H9 (cell line): ENCODE data around the gene COL28A1. TPM values are rescaled to one million over a fixed set of nuclear protein-coding genes. Genes with fewer than 3 reads are reported as not detected.

ENCODE experiments used
- DNase-seq: peaks from one replicate; pipeline ENCODE4 v3.0.0-alpha.2; 2017
- H2AFZ ChIP-seq: one replicate; pipeline ENCODE4 v1.6.1; 2013; ENCODE audit warnings: mild to moderate bottlenecking, low read length, control low read depth, moderate library complexity
- H2AK5ac ChIP-seq: 2 replicates; pipeline ENCODE4 v1.6.1; 2013; ENCODE audit warnings: low read length, control low read depth, mixed read lengths; ENCODE audit not compliant: insufficient read length
- H2BK120ac ChIP-seq: one replicate; pipeline ENCODE4 v1.6.1; 2013; ENCODE audit warnings: low read depth, mild to moderate bottlenecking, low read length, control low read depth, inconsistent platforms; ENCODE audit not compliant: poor library complexity, severe bottlenecking
- H2BK12ac ChIP-seq: 2 replicates; pipeline ENCODE4 v1.6.1; 2013; ENCODE audit warnings: low read length, control low read depth, mixed read lengths, low read depth; ENCODE audit not compliant: insufficient read length
- H2BK15ac ChIP-seq: 2 replicates; pipeline ENCODE4 v1.6.1; 2013; ENCODE audit warnings: low read depth, low read length, control low read depth
- H2BK20ac ChIP-seq: one replicate; pipeline ENCODE4 v1.6.1; 2013; ENCODE audit warnings: low read depth, mild to moderate bottlenecking, low read length, control low read depth, inconsistent platforms; ENCODE audit not compliant: poor library complexity, severe bottlenecking
- H2BK5ac ChIP-seq: 2 replicates; pipeline ENCODE4 v1.6.1; 2013; ENCODE audit warnings: low read length, control low read depth, mixed read lengths; ENCODE audit not compliant: insufficient read length
- H3K14ac ChIP-seq: 2 replicates; pipeline ENCODE4 v1.6.1; 2013; ENCODE audit warnings: low read length, control low read depth; ENCODE audit not compliant: insufficient read depth
- H3K18ac ChIP-seq: 2 replicates; pipeline ENCODE4 v1.6.1; 2013; ENCODE audit warnings: low read depth, mild to moderate bottlenecking, mixed read lengths, low read length, control low read depth; ENCODE audit not compliant: insufficient read length
- H3K23ac ChIP-seq: 2 replicates; pipeline ENCODE4 v1.6.1; 2013; ENCODE audit warnings: low read length, control low read depth, mixed read lengths, low read depth; ENCODE audit not compliant: insufficient read length
- H3K23me2 ChIP-seq: 2 replicates; pipeline ENCODE4 v1.6.1; 2013; ENCODE audit warnings: low read depth, mild to moderate bottlenecking, mixed read lengths, low read length, control low read depth; ENCODE audit not compliant: insufficient read length, poor library complexity, severe bottlenecking
- H3K27ac ChIP-seq: 2 replicates; pipeline ENCODE4 v1.5.1; 2013; ENCODE audit warnings: low read length, control low read depth, mixed read lengths, low read depth; ENCODE audit not compliant: insufficient read length
- H3K27me3 ChIP-seq: 2 replicates; pipeline ENCODE4 v1.6.1; 2013; ENCODE audit warnings: low read length, control low read depth, inconsistent platforms; ENCODE audit not compliant: insufficient read depth
- H3K4ac ChIP-seq: 2 replicates; pipeline ENCODE4 v1.6.1; 2013; ENCODE audit warnings: low read depth, mild to moderate bottlenecking, control low read depth, inconsistent platforms, low read length, moderate library complexity
- H3K4me1 ChIP-seq: 2 replicates; pipeline ENCODE4 v1.6.1; 2013; ENCODE audit warnings: low read length, control low read depth, inconsistent platforms; ENCODE audit not compliant: insufficient read depth
- H3K4me2 ChIP-seq: 2 replicates; pipeline ENCODE4 v1.6.1; 2013; ENCODE audit warnings: low read length, control low read depth, mixed read lengths; ENCODE audit not compliant: insufficient read length, insufficient read depth
- H3K56ac ChIP-seq: 2 replicates; pipeline ENCODE4 v1.6.1; 2013; ENCODE audit warnings: low read depth, mild to moderate bottlenecking, mixed read lengths, low read length, control low read depth; ENCODE audit not compliant: insufficient read length
- H3K79me1 ChIP-seq: 2 replicates; pipeline ENCODE4 v1.6.1; 2013; ENCODE audit warnings: low read depth, mild to moderate bottlenecking, moderate library complexity, low read length, control low read depth, inconsistent platforms; ENCODE audit not compliant: insufficient read depth, poor library complexity, severe bottlenecking
- H3K79me2 ChIP-seq: 2 replicates; pipeline ENCODE4 v1.6.1; 2013; ENCODE audit warnings: low read length, control low read depth, inconsistent platforms; ENCODE audit not compliant: insufficient read depth
- H3K9ac ChIP-seq: 2 replicates; pipeline ENCODE4 v1.6.1; 2013; ENCODE audit warnings: low read length, control low read depth, mixed read lengths; ENCODE audit not compliant: insufficient read length; ENCODE audit errors: extremely low read depth
- H3K9me3 ChIP-seq: one replicate; pipeline ENCODE4 v1.6.1; 2013; ENCODE audit warnings: low read depth, low read length, inconsistent platforms; ENCODE audit not compliant: control insufficient read depth
- H3T11ph ChIP-seq: one replicate; pipeline ENCODE4 v1.6.1; 2013; ENCODE audit warnings: mild to moderate bottlenecking, low read length, control low read depth, inconsistent platforms
- H4K20me1 ChIP-seq: one replicate; pipeline ENCODE4 v1.6.1; 2013; ENCODE audit not compliant: control insufficient read depth, insufficient read length, insufficient read depth
- H4K5ac ChIP-seq: 2 replicates; pipeline ENCODE4 v1.6.1; 2013; ENCODE audit warnings: low read depth, mild to moderate bottlenecking, mixed read lengths, low read length, control low read depth; ENCODE audit not compliant: insufficient read length
- H4K8ac ChIP-seq: replicated peaks from 2 replicates; pipeline ENCODE4 v1.6.1; 2013; ENCODE audit warnings: low read length, control low read depth, mixed read lengths, low read depth; ENCODE audit not compliant: insufficient read length
- H4K91ac ChIP-seq: 2 replicates; pipeline ENCODE4 v1.6.1; 2013; ENCODE audit warnings: low read depth, mild to moderate bottlenecking, moderate library complexity, mixed read lengths, low read length, control low read depth; ENCODE audit not compliant: insufficient read length
- H3K27ac Mint-ChIP-seq, 3 experiments: 2 replicates in 2 of 3; 3 replicates in 1 of 3; pipeline ENCODE4 v1.8.0; 2020 to 2021; ENCODE audit warnings: mixed read lengths in 3 of 3, mild to moderate bottlenecking in 1 of 3, moderate library complexity in 1 of 3
- H3K27me3 Mint-ChIP-seq: 2 replicates; pipeline ENCODE4 v1.8.0; 2021; ENCODE audit warnings: low read depth, mild to moderate bottlenecking, moderate library complexity, mixed read lengths
- H3K36me3 Mint-ChIP-seq, 3 experiments: 2 replicates in 2 of 3; 3 replicates in 1 of 3; pipeline ENCODE4 v1.8.0; 2020 to 2021; ENCODE audit warnings: low read depth in 3 of 3, mixed read lengths in 3 of 3; ENCODE audit not compliant: insufficient read depth in 1 of 3
- H3K4me1 Mint-ChIP-seq, 2 experiments: 2 replicates each; pipeline ENCODE4 v1.8.0; 2020; ENCODE audit warnings: mixed read lengths in 2 of 2
- H3K4me3 Mint-ChIP-seq, 2 experiments: 2 replicates in 1 of 2; 3 replicates in 1 of 2; pipeline ENCODE4 v1.8.0; 2020 to 2021; ENCODE audit warnings: mild to moderate bottlenecking in 2 of 2, mixed read lengths in 2 of 2, moderate library complexity in 1 of 2
- H3K9me3 Mint-ChIP-seq, 2 experiments: 2 replicates in 1 of 2; 3 replicates in 1 of 2; pipeline ENCODE4 v1.8.0; 2020; ENCODE audit warnings: mild to moderate bottlenecking in 2 of 2, mixed read lengths in 2 of 2, moderate library complexity in 1 of 2
- WGBS: extraction: QIAGEN DNeasy Blood & Tissue Kit; methylation state at CpG from one replicate; pipeline ENCODE4 v1.1.7; 2013; ENCODE audit warnings: missing lambda C conversion rate, low lambda C conversion rate, mixed read lengths; ENCODE audit not compliant: insufficient read length; ENCODE audit errors: extremely low coverage; 5-methylcytosine and 5-hydroxymethylcytosine counted together
- total RNA-seq: library from RNA; stranded (reverse); gene quantifications from 2 replicates; pipeline ENCODE4 v1.2.1, GENCODE V29; 2021
- TF ChIP-seq, protein P1 (sequence below): fragments of 200-600 bp; sonication (generic); conservative IDR thresholded peaks from 3 replicates; pipeline ENCODE4 v1.8.0; 2021; ENCODE audit warnings: antibody characterized with exemption, mild to moderate bottlenecking

COL28A1 gene
- total RNA-seq, 1 experiment from 2014 or later: 0.66 TPM

DNA sequence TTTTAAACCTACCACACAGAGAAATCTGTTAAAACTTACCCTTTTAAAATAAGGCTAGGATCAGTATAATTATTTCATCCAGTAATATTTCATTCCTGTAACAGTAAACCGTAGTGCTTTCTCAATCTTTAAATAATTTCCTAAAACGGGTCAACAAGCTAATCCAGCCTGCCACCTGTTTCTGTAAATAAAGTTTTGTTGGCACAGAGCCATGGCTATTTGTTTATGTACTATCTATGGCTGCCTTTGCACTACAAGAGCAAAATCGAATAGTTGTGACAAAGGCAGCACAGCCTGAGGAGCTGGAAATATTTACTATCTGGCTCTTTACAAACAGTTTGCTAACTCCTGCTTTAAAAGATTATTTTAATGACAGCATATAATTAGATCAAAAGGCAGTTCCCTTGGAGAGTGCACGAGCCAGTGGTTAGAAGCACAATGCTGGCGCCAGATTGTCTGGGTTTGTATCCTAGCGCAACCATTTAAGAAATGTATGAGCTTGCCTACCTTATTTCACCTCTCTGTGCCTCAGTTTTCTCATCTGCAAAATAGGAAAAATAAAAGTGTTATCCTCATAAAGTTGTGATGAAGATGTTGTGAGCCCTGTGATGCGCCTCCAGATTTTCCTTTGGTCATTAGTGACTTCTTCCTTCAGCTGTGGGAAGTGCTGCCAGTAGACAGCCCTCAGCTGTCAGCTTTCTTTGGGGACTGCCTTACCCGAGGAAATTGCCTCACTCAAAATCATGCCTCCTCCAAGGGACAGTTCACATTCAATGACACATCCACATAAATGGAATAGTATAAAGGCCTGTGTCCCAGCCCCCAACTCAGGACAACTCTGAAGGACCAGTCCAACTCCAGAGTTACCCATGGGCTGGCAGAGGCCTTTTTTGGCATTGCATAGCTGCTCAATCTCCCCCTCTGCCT lies 19.2 kb upstream of the COL28A1 start:
- Histone ChIP-seq H3K18ac (no peak overlapping the region), H3K56ac (no peak overlapping the region), H2AK5ac (no peak overlapping the region), H3K14ac (no peak overlapping the region), H3K4me1 (no peaks in the 10 kb centered on the region), H2BK15ac (no peak overlapping the region), H2BK12ac (no peak overlapping the region), H3K23me2 (no peaks in the 10 kb centered on the region), H4K20me1 (no peaks in the 10 kb centered on the region), H3K9me3 (no peaks in the 10 kb centered on the region), H3K79me2 (no peaks in the 10 kb centered on the region), H3K27ac (no peak overlapping the region), H2AFZ (no peak overlapping the region), H4K5ac (no peak overlapping the region), H3K9ac (no peak overlapping the region), H3K23ac (no peak overlapping the region), H2BK5ac (no peak overlapping the region), H3K4ac (no peak overlapping the region), H2BK120ac (no peak overlapping the region), H3K4me2 (no peak overlapping the region), H2BK20ac (no peak overlapping the region), H4K91ac (no peak overlapping the region), H3K27me3 (no peaks in the 10 kb centered on the region), H4K8ac (no peak overlapping the region), H3T11ph (no peak overlapping the region), H3K79me1 (no peaks in the 10 kb centered on the region)
- Mint-ChIP-seq H3K9me3 (peaks cover 7 to 12% of the 10 kb centered on the region in 2 experiments; a peak in 4 of 5 replicates), H3K27me3 (no peaks in the 10 kb centered on the region; the same call in 1 of the 2 replicates), H3K4me1 (peaks cover 0 to 8% of the 10 kb centered on the region in 2 experiments; a peak in 1 of 4 replicates), H3K36me3 (peaks cover 7 to 22% (median 9%) of the 10 kb centered on the region in 3 experiments; a peak in 5 of 7 replicates), H3K4me3 (no peak overlapping the region), H3K27ac (no peak overlapping the region)
- WGBS: no CpG with 5 or more reads among the region's 8 CpGs
- DNase-seq: no peak
- TF ChIP-seq, protein P1, sequence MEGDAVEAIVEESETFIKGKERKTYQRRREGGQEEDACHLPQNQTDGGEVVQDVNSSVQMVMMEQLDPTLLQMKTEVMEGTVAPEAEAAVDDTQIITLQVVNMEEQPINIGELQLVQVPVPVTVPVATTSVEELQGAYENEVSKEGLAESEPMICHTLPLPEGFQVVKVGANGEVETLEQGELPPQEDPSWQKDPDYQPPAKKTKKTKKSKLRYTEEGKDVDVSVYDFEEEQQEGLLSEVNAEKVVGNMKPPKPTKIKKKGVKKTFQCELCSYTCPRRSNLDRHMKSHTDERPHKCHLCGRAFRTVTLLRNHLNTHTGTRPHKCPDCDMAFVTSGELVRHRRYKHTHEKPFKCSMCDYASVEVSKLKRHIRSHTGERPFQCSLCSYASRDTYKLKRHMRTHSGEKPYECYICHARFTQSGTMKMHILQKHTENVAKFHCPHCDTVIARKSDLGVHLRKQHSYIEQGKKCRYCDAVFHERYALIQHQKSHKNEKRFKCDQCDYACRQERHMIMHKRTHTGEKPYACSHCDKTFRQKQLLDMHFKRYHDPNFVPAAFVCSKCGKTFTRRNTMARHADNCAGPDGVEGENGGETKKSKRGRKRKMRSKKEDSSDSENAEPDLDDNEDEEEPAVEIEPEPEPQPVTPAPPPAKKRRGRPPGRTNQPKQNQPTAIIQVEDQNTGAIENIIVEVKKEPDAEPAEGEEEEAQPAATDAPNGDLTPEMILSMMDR: no peak
